Activated gamma-delta T cell treated with Interleukin-2 at 50 U/mL for 16 hours (primary cell): ENCODE data around the gene AMACR.

Experiments
- DNase-seq: peaks from one replicate; pipeline ENCODE4 v3.0.0-alpha.2; 2020

AMACR gene

GRCh38 chr5:34007621-34008600 is at the start of gene AMACR:
Gene AMACR, minus strand, starts transcription at chr5:34008050. Its CDS starts 31 bp downstream, at chr5:34008019.
- peak; percentile 89 for DNase-seq

- DNase-seq = no peak
These were observed 49.7 kb upstream of the AMACR start for GRCh38 chr5:34057569-34057968.

- no peak for DNase-seq
These were observed 49.3 kb upstream of the AMACR start for GRCh38 chr5:34057118-34057517.

GRCh38 chr5:34055667-34056066 is 47.8 kb upstream of the AMACR start:
- no peak for DNase-seq

GRCh38 chr5:34054400-34054729 is 46.5 kb upstream of the AMACR start:
- DNase-seq = no peak

- DNase-seq = no peak
These were observed 45.9 kb upstream of the AMACR start for GRCh38 chr5:34053571-34054399.

GRCh38 chr5:34053133-34053532 is 45.3 kb upstream of the AMACR start:
- no peak for DNase-seq

- DNase-seq = no peak
These were observed 43.6 kb upstream of the AMACR start for GRCh38 chr5:34051374-34051980.

- DNase-seq = no peak
These were observed 40.1 kb upstream of the AMACR start for GRCh38 chr5:34047774-34048572.

- DNase-seq = no peak
These were observed 39.3 kb upstream of the AMACR start for GRCh38 chr5:34047143-34047542.

- DNase-seq = no peak
These were observed 38.1 kb upstream of the AMACR start for GRCh38 chr5:34045996-34046395.

- DNase-seq = peak; percentile 8
These were observed 37.2 kb upstream of the AMACR start for GRCh38 chr5:34045023-34045422.

GRCh38 chr5:34043099-34043876 is 35.4 kb upstream of the AMACR start, which contains the start of gene C1QTNF3:
Gene C1QTNF3, minus strand, starts transcription at chr5:34043213. Its CDS starts 88 bp downstream, at chr5:34043125.
- DNase-seq = no peak

- DNase-seq = no peak
These were observed 34.5 kb upstream of the AMACR start for GRCh38 chr5:34042321-34042720.

GRCh38 chr5:34041247-34041972 is 33.6 kb upstream of the AMACR start:
- DNase-seq = no peak

- no peak for DNase-seq
These were observed 32.6 kb upstream of the AMACR start for GRCh38 chr5:34040472-34040871.

- no peak for DNase-seq
These were observed 31.7 kb upstream of the AMACR start for GRCh38 chr5:34039398-34040157.

- DNase-seq = no peak
These were observed 31.0 kb upstream of the AMACR start for GRCh38 chr5:34038838-34039237.

GRCh38 chr5:34038390-34038789 is 30.5 kb upstream of the AMACR start:
- DNase-seq = no peak

GRCh38 chr5:34037726-34038125 is 29.9 kb upstream of the AMACR start:
- DNase-seq = no peak
